CD4-positive, alpha-beta T cell treated with Interleukin-17A for 1 hour (primary cell): Measurements from ENCODE around the gene VARS2.

Experiments
- DNase-seq: peaks from one replicate; pipeline ENCODE4 v3.0.0-alpha.2; 2020

The VARS2 gene

DNA sequence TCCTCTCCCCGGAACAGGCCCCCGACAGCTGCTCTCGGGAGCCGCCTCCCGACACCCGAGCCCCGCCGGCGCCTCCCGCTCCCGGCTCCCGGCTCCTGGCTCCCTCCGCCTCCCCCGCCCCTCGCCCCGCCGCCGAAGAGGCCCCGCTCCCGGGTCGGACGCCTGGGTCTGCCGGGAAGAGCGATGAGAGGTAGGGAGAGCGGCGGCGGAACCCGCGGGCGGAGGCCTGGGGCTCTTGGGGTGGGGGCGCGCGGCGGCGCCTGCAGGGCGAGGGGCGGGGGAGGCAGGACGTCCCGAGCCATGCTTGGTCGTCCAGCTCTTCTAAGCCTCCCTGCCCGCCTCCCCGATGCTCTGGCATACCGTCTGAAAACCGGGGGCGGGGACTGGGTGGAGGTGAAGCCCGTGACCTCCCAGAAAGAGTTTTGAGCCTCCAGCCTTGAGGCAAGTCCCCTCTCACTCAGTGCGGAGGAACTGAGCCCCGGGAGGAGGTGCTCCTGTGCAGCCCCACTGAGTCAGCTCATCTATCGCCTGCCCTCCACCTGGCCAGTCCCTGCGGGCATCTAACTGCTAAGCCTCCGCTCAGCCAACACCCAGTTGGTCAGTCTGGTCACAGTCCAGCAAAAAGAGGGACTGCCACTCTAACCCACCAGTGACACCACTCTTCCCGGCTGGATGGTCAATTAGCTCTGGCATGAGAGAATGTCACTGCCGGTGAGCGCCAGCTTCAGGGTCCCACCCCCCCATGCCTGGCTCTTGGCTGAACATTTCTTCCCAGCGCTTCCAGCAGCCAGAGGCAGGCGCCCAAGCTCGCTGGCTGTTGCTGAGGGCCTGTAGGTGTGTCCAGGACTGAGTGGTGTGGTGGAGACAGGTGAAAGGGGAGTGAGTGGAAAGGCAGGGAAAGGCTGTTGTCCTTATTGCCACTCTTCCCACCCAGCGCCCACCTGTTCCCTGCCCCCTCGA is 29.2 kb upstream of the VARS2 start:
- peak; percentile 37 for DNase-seq

DNA sequence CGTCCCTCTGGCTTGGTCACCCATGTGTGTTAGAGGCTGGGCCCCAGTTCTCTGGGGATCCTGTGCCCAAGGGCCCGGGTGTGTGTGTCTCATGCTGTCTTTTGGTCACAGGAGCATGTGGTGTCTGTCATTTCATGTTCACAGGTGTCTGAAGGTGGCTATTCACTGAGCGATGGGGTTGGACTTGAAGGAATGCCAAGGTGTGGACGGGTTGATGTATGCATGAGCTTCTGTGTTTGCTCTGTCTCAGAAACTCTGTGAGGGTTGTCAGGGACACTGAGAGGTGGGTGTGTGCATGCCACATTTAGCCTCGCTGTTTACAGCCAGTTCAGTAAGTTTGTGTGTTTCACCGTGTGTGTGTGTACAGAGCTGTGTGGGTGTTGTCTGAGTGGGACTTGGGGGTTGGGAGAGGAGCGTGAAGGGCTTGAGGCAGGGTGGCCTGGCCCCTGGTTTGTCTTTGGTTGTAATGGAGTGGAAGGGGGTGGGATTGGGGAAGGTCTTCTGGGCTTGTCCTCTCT is 28.5 kb upstream of the VARS2 start:
- no peak for DNase-seq

DNA sequence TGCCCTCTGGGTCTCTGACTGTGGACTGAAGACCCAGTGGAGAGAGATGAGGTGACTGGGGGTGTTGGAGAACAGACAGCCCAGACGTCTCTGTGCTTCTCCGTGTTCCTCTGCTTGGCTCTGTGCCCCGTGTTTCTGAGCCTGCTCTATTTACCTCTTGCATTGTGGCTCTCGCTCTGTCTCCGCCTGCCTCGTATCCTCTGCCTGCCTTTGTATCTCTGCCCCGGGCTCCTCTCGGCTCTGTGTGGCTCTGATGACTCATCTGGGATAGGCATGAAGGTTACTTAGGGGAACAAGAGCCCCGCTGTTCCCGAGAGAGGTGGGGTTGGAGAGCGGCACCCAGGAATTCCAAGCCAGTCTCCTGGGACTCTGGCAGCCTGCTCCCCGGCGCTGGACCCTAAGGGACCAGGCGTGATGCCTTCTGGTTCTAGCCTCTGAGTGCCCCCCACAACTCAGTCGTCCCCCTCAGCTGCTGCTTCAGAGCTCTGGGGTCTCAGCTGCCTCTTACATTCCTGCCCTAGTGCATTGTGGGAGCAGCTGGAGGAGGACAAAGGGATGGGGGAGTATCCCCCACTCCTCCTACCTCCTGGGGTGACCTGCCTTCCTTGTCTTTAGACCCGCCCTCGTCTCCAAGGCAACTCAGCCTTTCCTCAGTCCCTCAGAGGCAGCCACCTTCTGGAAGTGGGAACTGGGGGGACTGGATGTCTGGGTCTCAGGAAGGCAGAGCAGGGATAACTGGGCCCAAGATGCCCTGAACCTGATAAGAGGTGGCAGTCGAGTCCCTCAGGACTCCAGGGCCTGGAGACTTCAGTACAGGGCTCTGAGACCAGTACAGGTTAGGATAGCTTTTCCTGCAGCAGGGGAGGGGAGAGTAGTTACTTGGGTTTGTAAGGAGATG is 27.8 kb upstream of the VARS2 start:
- DNase-seq, result no peak

DNA sequence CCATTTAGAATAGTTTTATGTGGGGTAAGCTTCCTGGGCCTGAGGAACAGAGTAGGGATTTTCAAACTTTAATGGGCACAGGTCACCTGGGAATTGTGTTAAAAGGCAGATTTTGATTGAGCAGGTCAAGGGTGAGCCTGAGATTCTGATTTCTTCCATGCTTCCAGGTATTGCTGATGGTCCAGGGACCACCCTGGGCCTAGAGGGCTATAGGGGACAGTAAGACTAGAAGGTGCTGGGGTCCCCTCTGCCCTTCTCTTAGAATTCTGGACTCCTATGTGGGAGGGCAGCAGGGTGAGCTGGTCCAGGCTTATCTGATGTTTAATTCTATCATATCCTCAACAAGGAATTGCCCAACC is 27.2 kb upstream of the VARS2 start:
- DNase-seq, result no peak

DNA sequence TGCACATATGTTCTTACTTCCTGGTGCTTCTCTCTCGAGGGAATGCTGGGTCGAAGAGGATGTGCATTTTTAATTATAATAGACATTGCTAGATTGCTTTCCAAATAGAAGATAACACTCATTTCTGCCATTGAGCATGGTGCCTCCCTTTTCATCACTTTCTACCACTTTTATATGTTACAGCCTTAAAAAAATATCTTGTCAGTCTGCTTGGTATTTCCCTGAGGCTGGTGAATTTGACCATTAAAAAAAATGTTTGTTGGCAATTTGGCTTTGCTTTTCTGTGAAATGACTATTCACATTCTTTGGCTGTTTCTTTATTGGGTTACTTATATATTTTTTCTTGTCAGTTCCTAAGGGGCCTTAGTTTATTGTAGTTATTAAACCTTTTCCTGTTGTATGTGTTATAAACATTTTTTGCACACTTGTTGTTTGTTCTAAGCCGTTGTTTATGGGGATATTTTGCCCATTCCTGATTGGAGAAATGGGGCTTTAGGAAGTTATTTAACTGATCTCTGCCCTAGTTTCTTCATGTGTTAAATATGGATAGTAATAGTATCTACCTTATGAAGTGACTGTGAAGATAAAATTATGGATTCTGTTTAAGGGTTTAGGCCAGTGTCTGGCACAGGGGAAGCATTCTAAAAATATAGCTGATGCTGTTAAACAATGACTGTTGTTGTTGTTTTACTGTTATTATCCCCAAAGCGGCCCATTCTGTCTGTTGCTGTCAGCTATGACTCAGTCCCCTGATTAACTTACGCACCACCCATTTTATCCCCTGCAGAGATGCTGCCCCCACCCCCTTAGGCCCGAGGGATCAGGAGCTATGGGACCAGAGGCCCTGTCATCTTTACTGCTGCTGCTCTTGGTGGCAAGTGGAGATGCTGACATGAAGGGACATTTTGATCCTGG is 25.9 kb upstream of the VARS2 start:
- no peak for DNase-seq

DNA sequence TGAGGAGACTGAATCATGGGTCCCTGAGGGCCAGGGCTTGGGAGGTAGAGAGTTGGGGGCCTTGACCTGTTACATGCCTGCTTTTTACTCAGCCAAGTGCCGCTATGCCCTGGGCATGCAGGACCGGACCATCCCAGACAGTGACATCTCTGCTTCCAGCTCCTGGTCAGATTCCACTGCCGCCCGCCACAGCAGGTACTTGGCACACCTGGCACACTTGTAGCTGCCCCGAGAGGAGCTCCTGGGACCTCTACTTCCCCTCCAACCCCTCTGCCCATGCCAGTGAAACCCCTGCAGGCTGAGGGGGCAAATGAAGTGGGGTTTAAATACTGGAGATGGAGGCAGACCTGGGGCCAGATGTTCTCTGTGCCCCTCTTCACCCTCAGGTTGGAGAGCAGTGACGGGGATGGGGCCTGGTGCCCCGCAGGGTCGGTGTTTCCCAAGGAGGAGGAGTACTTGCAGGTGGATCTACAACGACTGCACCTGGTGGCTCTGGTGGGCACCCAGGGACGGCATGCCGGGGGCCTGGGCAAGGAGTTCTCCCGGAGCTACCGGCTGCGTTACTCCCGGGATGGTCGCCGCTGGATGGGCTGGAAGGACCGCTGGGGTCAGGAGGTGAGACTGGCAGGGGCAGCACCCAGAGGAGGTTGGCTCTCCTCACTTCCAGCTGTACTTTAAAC is 25.1 kb upstream of the VARS2 start:
- DNase-seq, result no peak

DNA sequence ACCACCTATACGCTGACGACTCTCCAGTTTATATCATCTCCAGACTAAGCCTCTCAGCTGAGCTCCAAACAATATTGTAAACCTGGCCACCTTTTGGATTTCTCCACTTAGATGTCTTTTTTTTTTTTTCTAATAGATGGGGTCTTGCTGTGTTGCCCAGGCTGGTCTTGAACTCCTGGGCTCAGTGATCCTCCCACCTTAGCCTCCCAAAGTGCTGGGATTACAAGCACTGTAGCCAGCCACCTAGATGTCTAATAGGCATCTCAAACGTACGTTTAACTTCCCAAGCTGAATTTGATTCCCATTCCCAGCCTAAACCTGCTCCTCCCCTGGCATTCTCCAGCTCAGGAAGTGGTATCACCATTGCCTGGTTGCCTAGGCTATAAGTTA is 24.5 kb upstream of the VARS2 start:
- no peak for DNase-seq

DNA sequence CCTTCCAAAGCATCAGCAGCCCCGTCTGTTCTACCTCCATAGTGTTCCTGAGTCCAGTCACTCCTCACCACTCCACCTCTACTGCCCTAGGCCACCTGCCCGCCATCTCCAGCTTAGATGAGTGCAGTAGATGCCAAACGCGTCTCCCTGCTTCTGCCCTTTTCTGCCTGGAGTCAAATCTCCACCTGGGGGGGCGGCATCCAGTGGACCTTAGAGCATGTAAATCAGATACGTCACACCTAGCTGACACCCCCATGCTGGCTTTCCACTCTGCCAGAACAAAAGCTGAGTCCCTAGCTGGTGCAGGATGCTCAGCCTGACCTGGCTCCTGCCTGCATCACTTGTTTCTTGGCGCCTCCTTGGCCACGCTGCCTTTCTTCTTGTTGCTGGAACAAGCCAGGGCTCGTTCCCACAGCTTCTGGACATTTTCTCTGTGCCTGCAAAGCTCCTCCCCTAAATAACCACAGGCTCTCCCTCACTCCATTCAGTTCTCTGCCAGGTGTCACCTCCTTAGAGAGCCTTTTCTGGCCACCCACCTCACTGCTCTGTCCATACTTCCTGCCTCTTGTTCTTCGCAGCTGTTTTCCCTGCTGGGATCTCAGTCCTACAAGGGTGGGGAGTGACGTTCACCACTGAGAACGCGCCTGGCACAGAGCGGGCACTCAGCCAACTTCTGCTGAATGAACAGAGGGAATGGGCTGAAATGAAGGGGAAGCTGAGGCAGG is 24.0 kb upstream of the VARS2 start:
- no peak for DNase-seq

DNA sequence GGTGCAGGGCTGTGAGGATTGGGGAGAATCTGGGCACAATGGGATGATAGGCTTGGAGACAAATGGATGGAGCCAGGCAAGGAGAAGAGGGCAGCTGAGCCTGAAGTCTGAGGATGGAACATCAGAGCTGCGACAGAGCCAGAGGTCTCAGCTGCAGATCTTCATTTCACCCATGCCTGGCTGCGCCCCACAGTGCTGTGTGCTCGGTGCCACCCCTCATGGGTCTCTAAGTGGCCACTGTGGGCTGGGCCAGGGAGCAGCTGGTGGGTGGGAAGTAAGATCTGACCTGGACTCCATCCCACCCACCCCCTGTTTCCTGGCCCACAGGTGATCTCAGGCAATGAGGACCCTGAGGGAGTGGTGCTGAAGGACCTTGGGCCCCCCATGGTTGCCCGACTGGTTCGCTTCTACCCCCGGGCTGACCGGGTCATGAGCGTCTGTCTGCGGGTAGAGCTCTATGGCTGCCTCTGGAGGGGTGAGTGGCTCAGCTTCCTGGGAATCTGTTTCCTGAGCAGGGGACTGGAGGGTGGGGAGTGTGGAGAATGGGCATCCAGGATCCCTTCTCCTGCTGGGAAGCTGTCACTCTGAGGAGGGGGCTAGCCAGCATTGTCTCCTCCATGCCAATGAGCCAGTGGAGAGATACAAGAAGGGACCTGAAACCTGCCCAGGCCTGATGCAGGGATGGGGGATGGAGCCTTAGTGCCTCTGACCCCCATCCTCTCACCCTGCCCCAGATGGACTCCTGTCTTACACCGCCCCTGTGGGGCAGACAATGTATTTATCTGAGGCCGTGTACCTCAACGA is 23.2 kb upstream of the VARS2 start:
- DNase-seq, result no peak

DNA sequence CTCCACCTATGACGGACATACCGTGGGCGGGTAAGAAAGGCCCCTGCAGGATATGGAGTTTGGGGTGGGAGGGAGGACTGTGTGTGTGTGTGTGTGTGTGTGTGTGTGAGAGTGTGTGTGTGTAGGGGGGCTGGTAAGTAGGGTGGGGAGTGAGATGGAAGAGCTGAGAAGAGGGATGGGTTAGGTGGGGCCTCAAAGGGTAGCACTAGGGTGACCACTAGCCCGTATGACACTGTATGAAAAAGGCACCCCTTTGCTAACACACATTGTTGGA is 22.7 kb upstream of the VARS2 start:
- DNase-seq, result no peak

DNA sequence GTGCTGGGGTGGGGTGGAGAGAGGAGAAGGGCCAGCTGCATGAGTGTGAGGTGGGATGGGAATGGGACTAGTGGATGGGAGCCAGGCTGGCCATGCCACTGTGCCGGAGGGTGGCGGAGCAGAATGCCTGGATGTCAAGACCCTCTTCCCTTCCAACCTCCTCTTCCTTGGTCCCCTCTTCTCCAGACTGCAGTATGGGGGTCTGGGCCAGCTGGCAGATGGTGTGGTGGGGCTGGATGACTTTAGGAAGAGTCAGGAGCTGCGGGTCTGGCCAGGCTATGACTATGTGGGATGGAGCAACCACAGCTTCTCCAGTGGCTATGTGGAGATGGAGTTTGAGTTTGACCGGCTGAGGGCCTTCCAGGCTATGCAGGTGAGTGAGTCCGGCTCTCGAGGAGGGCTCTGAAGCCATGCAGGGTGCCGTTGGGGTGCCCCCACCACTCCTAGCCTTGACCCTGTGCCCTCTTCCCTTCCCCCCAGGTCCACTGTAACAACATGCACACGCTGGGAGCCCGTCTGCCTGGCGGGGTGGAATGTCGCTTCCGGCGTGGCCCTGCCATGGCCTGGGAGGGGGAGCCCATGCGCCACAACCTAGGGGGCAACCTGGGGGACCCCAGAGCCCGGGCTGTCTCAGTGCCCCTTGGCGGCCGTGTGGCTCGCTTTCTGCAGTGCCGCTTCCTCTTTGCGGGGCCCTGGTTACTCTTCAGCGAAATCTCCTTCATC is 22.1 kb upstream of the VARS2 start:
- DNase-seq, result no peak

DNA sequence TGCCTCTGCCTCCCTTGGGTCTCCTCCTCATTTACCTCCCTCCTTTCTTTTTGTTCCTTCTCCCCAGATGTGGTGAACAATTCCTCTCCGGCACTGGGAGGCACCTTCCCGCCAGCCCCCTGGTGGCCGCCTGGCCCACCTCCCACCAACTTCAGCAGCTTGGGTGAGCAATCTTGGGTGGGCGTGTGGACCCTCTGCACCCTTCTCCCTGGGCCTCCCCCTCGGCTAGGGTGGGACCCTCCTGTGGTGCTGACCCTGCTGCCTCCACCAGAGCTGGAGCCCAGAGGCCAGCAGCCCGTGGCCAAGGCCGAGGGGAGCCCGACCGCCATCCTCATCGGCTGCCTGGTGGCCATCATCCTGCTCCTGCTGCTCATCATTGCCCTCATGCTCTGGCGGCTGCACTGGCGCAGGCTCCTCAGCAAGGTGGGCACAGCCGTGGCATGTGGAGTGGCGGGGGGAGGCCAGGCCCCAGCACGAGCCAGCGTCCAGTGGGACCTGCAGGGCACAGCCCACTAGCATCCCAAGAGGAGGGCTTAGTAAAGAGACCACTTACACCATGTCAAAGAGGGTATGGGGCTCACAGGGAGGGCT is 20.9 kb upstream of the VARS2 start:
- DNase-seq, result no peak

DNA sequence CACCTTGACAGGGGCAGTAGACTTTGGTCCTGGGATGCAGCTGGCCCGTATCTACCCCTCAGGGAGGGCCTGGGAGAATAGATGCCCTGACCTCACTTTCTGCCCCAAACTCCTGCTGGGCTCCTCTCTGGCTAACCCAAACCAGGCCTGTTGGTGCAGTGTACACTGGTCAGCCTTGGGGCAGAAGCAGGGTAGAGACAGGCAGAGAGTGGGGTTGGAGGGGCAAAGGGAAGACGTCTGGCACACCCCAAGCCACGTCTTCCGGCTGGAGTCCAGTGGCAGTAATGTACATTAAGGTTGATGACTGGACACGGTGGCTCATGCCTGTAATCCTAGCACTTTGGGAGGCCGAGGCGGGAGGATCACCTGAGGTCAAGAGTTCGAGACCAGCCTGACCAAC is 20.4 kb upstream of the VARS2 start:
- DNase-seq, result no peak

DNA sequence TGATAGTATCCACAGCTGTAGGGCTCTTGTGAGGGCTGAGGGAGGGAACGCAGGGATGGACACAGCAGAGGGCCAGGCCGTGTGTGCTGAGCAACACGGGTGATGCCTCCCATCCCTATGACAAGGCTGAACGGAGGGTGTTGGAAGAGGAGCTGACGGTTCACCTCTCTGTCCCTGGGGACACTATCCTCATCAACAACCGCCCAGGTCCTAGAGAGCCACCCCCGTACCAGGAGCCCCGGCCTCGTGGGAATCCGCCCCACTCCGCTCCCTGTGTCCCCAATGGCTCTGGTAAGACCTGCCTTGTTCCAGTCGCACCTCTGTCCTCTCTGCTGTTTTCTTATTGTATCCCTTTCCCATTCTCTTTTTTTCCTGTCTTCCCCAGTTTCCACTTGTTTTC is 19.7 kb upstream of the VARS2 start:
- no peak for DNase-seq

DNA sequence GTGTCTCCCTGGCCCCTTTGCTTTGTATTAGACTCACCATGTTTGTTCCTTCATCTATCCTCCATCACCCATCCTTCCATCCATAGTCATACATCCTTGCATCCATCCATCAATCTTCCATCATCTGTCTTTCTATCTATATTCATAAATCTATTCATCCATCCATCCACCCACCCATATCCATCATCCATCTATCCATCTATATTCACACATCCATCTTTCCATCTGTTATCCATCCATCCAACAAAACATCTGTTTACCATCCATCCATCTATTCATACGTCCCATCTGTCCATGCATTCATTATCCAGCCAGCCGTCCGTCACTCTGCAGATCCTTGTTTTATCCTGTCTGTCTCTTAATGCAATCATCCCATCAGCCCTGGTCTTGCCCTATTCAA is 19.1 kb upstream of the VARS2 start:
- no peak for DNase-seq

DNA sequence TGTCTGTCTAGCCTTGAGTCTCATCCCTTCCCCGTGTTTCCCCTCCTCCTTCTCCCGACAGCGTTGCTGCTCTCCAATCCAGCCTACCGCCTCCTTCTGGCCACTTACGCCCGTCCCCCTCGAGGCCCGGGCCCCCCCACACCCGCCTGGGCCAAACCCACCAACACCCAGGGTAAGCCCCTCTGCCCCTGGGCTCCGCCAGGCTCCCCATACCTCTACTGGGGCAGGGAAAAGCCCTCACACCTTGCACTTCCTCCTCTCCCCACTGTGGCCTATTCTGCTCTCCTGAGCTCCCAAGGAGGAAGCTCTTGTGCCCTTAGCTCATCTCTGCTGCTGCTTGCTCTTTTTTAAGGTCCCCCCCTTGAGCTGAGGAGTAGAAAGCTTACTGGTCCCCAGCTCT is 18.7 kb upstream of the VARS2 start:
- no peak for DNase-seq

DNA sequence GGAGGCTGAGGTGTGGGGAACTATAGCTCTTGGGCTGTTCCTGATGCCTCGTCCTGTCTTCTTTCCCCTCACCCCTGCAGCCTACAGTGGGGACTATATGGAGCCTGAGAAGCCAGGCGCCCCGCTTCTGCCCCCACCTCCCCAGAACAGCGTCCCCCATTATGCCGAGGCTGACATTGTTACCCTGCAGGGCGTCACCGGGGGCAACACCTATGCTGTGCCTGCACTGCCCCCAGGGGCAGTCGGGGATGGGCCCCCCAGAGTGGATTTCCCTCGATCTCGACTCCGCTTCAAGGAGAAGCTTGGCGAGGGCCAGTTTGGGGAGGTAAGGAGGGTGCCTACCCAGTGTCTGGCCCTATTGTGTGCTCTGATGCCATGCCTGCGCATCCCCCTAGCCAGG is 17.5 kb upstream of the VARS2 start:
- no peak for DNase-seq

DNA sequence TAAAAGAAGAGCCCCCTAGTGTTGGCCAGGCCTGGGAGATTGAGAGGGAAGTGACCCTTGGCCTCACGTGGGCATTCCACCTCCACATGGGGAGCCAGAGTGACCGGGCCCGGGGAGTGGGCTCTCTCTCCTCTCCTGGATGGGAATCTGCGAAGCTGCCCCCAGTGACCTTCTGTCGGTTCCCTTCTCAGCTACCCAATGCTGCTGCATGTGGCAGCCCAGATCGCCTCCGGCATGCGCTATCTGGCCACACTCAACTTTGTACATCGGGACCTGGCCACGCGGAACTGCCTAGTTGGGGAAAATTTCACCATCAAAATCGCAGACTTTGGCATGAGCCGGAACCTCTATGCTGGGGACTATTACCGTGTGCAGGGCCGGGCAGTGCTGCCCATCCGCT is 16.2 kb upstream of the VARS2 start:
- no peak for DNase-seq

DNA sequence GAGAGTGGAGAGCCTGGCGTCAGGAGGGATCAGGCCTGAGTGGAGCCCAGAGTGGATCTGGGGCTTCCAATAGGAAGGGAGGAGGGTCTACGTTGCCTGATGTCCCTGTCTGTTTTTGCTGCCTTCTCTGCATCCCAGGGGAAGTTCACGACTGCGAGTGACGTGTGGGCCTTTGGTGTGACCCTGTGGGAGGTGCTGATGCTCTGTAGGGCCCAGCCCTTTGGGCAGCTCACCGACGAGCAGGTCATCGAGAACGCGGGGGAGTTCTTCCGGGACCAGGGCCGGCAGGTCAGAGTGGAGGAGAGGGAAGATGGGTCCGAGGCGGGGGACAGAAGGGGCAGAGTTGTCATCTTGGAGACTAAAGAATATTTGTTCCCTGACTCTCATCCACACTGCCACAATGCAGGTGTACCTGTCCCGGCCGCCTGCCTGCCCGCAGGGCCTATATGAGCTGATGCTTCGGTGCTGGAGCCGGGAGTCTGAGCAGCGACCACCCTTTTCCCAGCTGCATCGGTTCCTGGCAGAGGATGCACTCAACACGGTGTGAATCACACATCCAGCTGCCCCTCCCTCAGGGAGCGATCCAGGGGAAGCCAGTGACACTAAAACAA is 15.2 kb upstream of the VARS2 start:
- no peak for DNase-seq
